ENCODE data around the gene GSK3A. TPM values are rescaled to one million over a fixed set of nuclear protein-coding genes. Genes with fewer than 3 reads are reported as not detected.

GSK3A gene
- total and polyA plus RNA-seq, 2 donors (not counting 1 experiment from before 2014, with no cell fraction given), result 38.5 to 42.0 TPM

- peaks cover 3 to 78% of the 10 kb centered on the region in 2 experiments for H3K36me3 ChIP-seq (replicated peaks in 1 of 2; ENCODE audit: control extremely low read depth in 1 of 2, control insufficient read depth in 1 of 2, extremely low read depth in 1 of 2, insufficient read depth in 2 of 2, low read length in 1 of 2)
- no peaks in the 10 kb centered on the region for H3K27me3 Mint-ChIP-seq
- TF ChIP-seq EZH2 (IDR thresholded peaks at IDR 0.05; ENCODE audit: borderline replicate concordance, insufficient read depth, low read depth, low read length, poor library complexity, severe bottlenecking), result no peak
- TF ChIP-seq, protein P1, sequence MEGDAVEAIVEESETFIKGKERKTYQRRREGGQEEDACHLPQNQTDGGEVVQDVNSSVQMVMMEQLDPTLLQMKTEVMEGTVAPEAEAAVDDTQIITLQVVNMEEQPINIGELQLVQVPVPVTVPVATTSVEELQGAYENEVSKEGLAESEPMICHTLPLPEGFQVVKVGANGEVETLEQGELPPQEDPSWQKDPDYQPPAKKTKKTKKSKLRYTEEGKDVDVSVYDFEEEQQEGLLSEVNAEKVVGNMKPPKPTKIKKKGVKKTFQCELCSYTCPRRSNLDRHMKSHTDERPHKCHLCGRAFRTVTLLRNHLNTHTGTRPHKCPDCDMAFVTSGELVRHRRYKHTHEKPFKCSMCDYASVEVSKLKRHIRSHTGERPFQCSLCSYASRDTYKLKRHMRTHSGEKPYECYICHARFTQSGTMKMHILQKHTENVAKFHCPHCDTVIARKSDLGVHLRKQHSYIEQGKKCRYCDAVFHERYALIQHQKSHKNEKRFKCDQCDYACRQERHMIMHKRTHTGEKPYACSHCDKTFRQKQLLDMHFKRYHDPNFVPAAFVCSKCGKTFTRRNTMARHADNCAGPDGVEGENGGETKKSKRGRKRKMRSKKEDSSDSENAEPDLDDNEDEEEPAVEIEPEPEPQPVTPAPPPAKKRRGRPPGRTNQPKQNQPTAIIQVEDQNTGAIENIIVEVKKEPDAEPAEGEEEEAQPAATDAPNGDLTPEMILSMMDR (IDR thresholded peaks at IDR 0.05), result no peak
- CTCF ChIA-PET, result no interaction called here
- no peaks in the 10 kb centered on the region for H3K9me3 ChIP-seq (ENCODE audit: control extremely low read depth in 1 of 3, control insufficient read depth in 2 of 3, insufficient read depth in 1 of 3, low read length in 2 of 3)
- H3K27ac ChIP-seq (ENCODE audit: low read length in 2 of 2), result no peak overlapping the region
- ATAC-seq (ENCODE audit: low read depth) (no peak), DNase-seq (no peak)
- H3K27me3 ChIP-seq (replicated peaks in 1 of 4; ENCODE audit: control extremely low read depth in 1 of 4, control insufficient read depth in 3 of 4, insufficient read depth in 4 of 4, low read length in 3 of 4), result no peaks in the 10 kb centered on the region
- H2AFZ ChIP-seq (ENCODE audit: insufficient read depth, low read depth, low read length, poor library complexity, severe bottlenecking), result no peak overlapping the region
- peaks cover 30% of the 10 kb centered on the region for H3K79me2 ChIP-seq (ENCODE audit: control insufficient read depth, insufficient read depth, low read length)
- no peak overlapping the region for H3K4me3 Mint-ChIP-seq
- intact Hi-C loops (cut with micrococcal nuclease), result no loop called here
- H3K4me1 Mint-ChIP-seq, result peaks cover 6% of the 10 kb centered on the region
- no peak overlapping the region for H3K4me3 ChIP-seq (ENCODE audit: control extremely low read depth in 1 of 5, extremely low read depth in 1 of 5, insufficient read depth in 1 of 5, low read depth in 2 of 5, low read length in 4 of 5)
- no peak overlapping the region for H3K4me2 ChIP-seq (replicated peaks; ENCODE audit: low read depth, low read length, poor library complexity, severe bottlenecking)
- H3K9me3 Mint-ChIP-seq (ENCODE audit: insufficient read depth), result no peaks in the 10 kb centered on the region
- no peak overlapping the region for H3K27ac Mint-ChIP-seq
- H3K9ac ChIP-seq (ENCODE audit: low read length), result no peak overlapping the region
- no peaks in the 10 kb centered on the region for H3K4me1 ChIP-seq (ENCODE audit: control insufficient read depth in 2 of 2, insufficient read depth in 2 of 2, low read length in 2 of 2)
- WGBS (ENCODE audit: insufficient coverage), result 86% methylated on average over 3 of the region's 4 CpGs
- peaks cover 90% of the 10 kb centered on the region for H4K20me1 ChIP-seq (ENCODE audit: control insufficient read depth, insufficient read depth, low read length, poor library complexity, severe bottlenecking)
- POLR2A ChIA-PET, result no interaction called here
Measured at GRCh38 chr19:42230571-42230970, 11.8 kb downstream of the GSK3A start.

DNA sequence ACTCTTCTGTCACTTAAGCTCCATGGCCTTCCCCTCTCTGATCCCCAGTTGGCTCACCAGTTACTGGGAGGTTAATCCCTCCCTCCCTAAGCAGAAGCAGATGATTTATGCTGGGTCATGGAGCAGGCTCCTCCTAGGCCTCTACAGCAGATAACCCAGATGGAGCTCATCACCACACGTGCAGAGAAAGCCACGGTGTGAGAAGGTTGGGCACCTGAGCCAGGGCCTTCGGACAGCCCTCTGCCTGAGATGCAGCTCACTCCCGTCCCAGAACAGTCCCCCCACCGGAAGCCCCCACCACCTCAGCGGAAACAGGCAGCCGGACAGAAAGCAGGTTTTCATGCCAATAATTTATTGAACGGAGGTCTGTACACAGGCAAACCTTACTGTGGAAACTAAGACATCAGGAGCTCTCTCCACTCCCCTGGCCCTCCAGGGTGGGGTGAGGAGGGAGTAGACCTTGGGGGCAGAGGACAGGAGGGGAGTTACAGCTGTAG, 12.5 kb downstream of the GSK3A start:
- Histone ChIP-seq H3K79me2 (ENCODE audit: control insufficient read depth, insufficient read depth, low read length) (peaks cover 29% of the 10 kb centered on the region), H4K20me1 (ENCODE audit: control insufficient read depth, insufficient read depth, low read length, poor library complexity, severe bottlenecking) (peaks cover 88% of the 10 kb centered on the region), H2AFZ (ENCODE audit: insufficient read depth, low read depth, low read length, poor library complexity, severe bottlenecking) (no peak overlapping the region), H3K9ac (ENCODE audit: low read length) (no peak overlapping the region), H3K9me3 (ENCODE audit: control extremely low read depth in 1 of 3, control insufficient read depth in 2 of 3, insufficient read depth in 1 of 3, low read length in 2 of 3) (no peaks in the 10 kb centered on the region), H3K4me1 (ENCODE audit: control insufficient read depth in 2 of 2, insufficient read depth in 2 of 2, low read length in 2 of 2) (no peaks in the 10 kb centered on the region), H3K27ac (ENCODE audit: low read length in 2 of 2) (no peak overlapping the region), H3K4me3 (ENCODE audit: control extremely low read depth in 1 of 5, extremely low read depth in 1 of 5, insufficient read depth in 1 of 5, low read depth in 2 of 5, low read length in 4 of 5) (no peak overlapping the region), H3K4me2 (replicated peaks; ENCODE audit: low read depth, low read length, poor library complexity, severe bottlenecking) (no peak overlapping the region), H3K36me3 (replicated peaks in 1 of 2; ENCODE audit: control extremely low read depth in 1 of 2, control insufficient read depth in 1 of 2, extremely low read depth in 1 of 2, insufficient read depth in 2 of 2, low read length in 1 of 2) (peaks cover 2 to 76% of the 10 kb centered on the region in 2 experiments), H3K27me3 (replicated peaks in 1 of 4; ENCODE audit: control extremely low read depth in 1 of 4, control insufficient read depth in 3 of 4, insufficient read depth in 4 of 4, low read length in 3 of 4) (no peaks in the 10 kb centered on the region)
- intact Hi-C loops (cut with micrococcal nuclease), result no loop called here
- peaks cover 6% of the 10 kb centered on the region for H3K4me1 Mint-ChIP-seq
- DNase-seq (no peak), ATAC-seq (ENCODE audit: low read depth) (no peak)
- H3K4me3 Mint-ChIP-seq, result no peak overlapping the region
- no peaks in the 10 kb centered on the region for H3K9me3 Mint-ChIP-seq (ENCODE audit: insufficient read depth)
- ChIA-PET POLR2A (no interaction called here), CTCF (no interaction called here)
- H3K27me3 Mint-ChIP-seq, result no peaks in the 10 kb centered on the region
- WGBS (ENCODE audit: insufficient coverage), result 70% methylated on average over 3 of the region's 8 CpGs
- no peak overlapping the region for H3K27ac Mint-ChIP-seq
- TF ChIP-seq, protein P1 (IDR thresholded peaks at IDR 0.05), result no peak
- no peak for TF ChIP-seq EZH2 (IDR thresholded peaks at IDR 0.05; ENCODE audit: borderline replicate concordance, insufficient read depth, low read depth, low read length, poor library complexity, severe bottlenecking)
